NB4 (cell line): ENCODE results near the gene TSNAX.
"Not testable (repeated sequence)": the region's sequence is repeated elsewhere in the genome, so short reads cannot be mapped to it uniquely, and the experiment has no call there.

Experiments
- DNase-seq: peaks from one replicate; pipeline ENCODE4 v3.0.0; 2010; ENCODE audit warnings: low read depth
- H3K4me3 ChIP-seq: one replicate; pipeline ENCODE4 v1.5.1; 2011; ENCODE audit warnings: mild to moderate bottlenecking, low read depth, low read length, moderate library complexity
- MYC ChIP-seq: IDR thresholded peaks from 2 replicates; pipeline ENCODE4 v1.6.1; 2011; ENCODE audit warnings: low read depth, low read length
- POLR2A ChIP-seq: IDR thresholded peaks from 2 replicates; pipeline ENCODE4 v1.6.1; 2011; ENCODE audit warnings: mild to moderate bottlenecking; ENCODE audit not compliant: insufficient read length; ENCODE audit errors: extremely low read depth
- TF ChIP-seq, protein P1 (sequence below): IDR thresholded peaks from one replicate; pipeline ENCODE4 v1.5.1; 2012; ENCODE audit warnings: low read depth, low read length
- TF ChIP-seq, protein P2 (sequence below): IDR thresholded peaks from 2 replicates; pipeline ENCODE4 v1.6.1; 2011; ENCODE audit warnings: low read depth, low read length

Gene TSNAX

DNA sequence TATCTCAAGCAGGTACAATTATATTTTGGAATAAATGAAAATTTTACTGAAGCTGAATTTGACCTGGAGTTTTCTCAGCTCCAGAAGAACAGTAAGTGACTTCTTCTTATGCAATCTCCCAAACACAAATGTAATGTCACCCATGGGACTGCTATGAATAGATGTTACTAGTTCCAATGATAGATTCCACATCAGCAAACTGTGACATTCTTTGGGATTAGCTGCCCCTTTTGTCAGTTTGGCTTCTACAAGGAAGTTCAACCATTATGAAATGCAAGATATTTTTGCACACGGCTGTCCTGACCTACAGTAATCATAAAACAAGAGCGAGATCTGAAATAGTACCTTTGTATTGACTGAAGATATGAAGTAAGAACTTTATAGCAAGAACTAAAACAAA, 27.8 kb upstream of the TSNAX start:
- TF ChIP-seq, protein P1, sequence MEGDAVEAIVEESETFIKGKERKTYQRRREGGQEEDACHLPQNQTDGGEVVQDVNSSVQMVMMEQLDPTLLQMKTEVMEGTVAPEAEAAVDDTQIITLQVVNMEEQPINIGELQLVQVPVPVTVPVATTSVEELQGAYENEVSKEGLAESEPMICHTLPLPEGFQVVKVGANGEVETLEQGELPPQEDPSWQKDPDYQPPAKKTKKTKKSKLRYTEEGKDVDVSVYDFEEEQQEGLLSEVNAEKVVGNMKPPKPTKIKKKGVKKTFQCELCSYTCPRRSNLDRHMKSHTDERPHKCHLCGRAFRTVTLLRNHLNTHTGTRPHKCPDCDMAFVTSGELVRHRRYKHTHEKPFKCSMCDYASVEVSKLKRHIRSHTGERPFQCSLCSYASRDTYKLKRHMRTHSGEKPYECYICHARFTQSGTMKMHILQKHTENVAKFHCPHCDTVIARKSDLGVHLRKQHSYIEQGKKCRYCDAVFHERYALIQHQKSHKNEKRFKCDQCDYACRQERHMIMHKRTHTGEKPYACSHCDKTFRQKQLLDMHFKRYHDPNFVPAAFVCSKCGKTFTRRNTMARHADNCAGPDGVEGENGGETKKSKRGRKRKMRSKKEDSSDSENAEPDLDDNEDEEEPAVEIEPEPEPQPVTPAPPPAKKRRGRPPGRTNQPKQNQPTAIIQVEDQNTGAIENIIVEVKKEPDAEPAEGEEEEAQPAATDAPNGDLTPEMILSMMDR, result no peak
- TF ChIP-seq MYC (no peak), POLR2A (no peak)
- TF ChIP-seq, protein P2, sequence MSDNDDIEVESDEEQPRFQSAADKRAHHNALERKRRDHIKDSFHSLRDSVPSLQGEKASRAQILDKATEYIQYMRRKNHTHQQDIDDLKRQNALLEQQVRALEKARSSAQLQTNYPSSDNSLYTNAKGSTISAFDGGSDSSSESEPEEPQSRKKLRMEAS, result no peak
- no peak for DNase-seq
- no peak overlapping the region for H3K4me3 ChIP-seq

DNA sequence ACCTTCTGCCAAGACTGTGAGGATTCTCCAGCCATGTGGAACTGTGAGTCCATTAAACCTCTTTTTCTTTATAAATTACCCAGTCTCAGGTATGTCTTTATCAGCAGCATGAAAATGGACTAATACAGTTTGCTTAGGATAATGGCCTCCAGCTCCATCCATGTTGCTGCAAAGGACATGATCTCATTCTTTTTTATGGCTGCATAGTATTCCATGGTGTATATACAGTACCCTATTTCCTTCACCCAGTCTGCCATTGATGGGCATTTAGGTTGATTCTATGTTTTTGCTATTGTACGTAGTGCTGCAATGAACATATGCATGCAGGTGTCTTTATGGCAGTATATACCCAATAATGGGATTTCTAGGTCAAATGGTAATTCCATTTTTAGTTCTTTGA, 25.3 kb upstream of the TSNAX start:
- DNase-seq, H3K4me3 ChIP-seq: not testable (repeated sequence)

DNA sequence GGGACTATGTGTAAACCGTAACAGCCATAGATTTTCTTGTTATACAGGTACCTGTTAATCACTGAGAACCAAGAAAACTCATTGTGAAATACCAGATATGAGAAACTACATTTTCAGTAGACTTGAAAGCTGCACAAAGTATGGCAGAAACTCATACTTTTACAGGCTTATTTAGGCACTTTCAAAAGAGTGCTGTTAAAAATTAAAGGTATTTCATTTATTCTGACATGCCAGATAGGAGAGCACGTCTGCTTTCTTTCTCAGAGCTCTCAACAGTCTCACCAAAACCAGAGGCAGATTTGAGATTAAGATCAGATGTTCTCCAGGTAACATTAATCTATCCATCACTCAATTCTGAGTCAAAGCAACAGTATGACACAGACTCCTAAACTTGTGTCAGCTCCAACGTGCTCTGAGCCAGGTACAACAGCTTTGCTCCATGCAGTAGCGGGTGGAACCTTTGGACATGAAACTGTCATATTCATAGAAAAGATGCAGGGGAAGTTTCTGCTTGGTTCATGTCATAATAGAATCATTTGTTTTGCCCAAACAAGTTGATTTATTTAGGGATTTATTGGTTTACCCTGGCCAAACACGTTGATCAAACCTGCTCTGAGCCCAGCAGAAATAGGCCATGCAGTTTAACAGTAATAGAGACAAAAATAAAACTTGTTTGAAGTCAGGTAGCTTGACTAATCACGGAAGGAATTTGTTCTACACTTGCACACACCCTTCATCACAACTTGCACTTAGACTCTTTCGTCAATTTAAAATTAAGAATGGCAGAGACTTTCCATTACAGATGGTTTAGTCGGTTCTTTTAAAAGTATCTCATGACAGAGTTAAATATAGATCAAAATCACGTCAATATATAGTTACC, 20.8 kb upstream of the TSNAX start:
- no peak overlapping the region for H3K4me3 ChIP-seq
- no peak for TF ChIP-seq MYC
- TF ChIP-seq, protein P2, result no peak
- no peak for TF ChIP-seq POLR2A
- TF ChIP-seq, protein P1, result no peak

DNA sequence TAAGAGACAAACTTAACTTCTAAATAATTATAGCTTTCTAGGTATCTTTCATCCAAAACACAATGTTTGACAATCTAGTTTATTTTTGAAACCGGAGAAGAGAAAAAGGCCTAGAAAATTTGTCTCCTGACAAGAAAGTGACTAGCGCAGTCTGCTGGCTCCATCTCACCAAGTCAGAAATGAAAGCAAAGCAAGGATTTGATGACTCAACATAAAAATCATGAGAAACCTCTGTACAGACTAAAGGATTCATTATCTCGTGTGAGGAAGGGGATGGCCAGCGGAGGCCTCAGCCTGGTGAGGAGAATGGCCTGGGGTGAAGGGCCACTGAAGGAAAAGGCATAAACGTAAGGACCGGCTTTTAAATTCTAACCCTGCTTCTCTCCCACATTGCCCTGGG, 20.0 kb upstream of the TSNAX start:
- no peak for DNase-seq
- no peak overlapping the region for H3K4me3 ChIP-seq
- TF ChIP-seq, protein P2, result no peak
- TF ChIP-seq POLR2A, result no peak
- TF ChIP-seq MYC, result no peak
- TF ChIP-seq, protein P1, result no peak

More for the DNA sequence above, 20.8 kb upstream of the TSNAX start:
- DNase-seq, result no peak

DNA sequence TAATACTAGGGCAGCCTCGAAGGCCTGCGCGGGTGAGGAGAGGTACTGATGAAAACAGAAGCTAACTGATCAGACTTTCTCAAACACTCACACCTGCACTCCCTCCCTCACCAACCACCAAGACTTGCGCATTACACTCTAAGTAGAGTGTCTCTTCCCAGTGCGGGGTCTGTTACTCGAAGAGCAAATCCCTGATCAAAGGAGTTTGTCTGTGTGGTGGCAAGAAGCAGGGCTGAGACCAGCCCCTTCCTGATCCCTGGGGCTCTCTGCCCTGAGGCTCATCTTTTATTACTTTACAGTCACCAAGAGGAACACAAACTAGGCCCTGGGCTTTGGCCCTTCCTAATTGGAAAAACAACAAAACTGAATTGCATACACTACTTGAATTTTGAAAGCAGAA, 19.5 kb upstream of the TSNAX start:
- no peak for DNase-seq

DNA sequence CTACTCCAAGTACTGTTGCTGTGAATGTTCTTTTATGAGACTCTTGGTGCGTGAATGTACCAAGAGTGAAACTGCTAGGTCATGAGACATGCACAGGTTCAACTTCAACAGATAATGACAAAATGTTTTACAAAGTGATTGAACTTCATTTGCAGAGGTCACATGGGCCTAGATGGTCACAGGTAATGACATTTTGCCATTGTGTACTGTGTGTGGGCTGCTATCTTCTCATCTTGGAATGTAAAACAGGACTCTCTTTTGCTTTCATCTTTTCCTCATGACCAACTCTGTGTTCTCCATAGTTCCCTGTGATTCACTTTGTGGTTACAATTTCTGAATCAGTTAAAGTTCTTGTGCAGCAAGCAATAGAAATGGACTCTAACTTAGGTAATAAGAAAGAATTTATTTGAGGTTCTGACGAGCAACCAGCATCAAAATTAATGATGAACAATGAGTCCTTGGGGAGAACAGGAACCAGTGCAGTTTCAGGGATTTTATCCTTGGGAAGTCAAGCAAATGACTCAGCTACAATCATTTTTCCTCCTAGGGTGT, 16.2 kb upstream of the TSNAX start:
- TF ChIP-seq, protein P2, result no peak
- TF ChIP-seq MYC, result no peak
- no peak for DNase-seq
- H3K4me3 ChIP-seq, result no peak overlapping the region

More for the DNA sequence above, 19.5 kb upstream of the TSNAX start:
- H3K4me3 ChIP-seq, result no peak overlapping the region
- TF ChIP-seq MYC (no peak), POLR2A (no peak)
- TF ChIP-seq, protein P1, result no peak
- TF ChIP-seq, protein P2, result no peak
